AG09319 (cell line): ENCODE measurements around the gene DMAC2.
A peak's percentile ranks its signal among the peaks of the same experiment; 100 is the strongest.
"Not testable (repeated sequence)": the region's sequence is repeated elsewhere in the genome, so short reads cannot be mapped to it uniquely, and the experiment has no call there.

Experiments used
- DNase-seq: peaks from one replicate; pipeline ENCODE4 v3.0.0-alpha.2; 2010; ENCODE audit warnings: low read depth; ENCODE audit errors: extremely low read depth
- CTCF ChIP-seq: IDR thresholded peaks from 2 replicates; pipeline ENCODE4 v1.5.1; 2011; ENCODE audit warnings: low read depth, mild to moderate bottlenecking, inconsistent platforms, low read length, moderate library complexity

Gene DMAC2

GRCh38 chr19:41397086-41398049 lies 42.3 kb downstream of the DMAC2 start, which contains the start of the genes BCKDHA and EXOSC5:
BCKDHA (plus strand) TSS chr19:41397818; CDS start chr19:41397828, 10 bp downstream.
EXOSC5 (minus strand) TSS chr19:41397359; CDS start chr19:41397328, 31 bp downstream.
- DNase-seq, result peak; percentile 99
- TF ChIP-seq CTCF, result no peak

- TF ChIP-seq CTCF, result no peak
- DNase-seq, result no peak
Observed at GRCh38 chr19:41395355-41395754, 44.4 kb downstream of the DMAC2 start.

GRCh38 chr19:41392775-41393174 lies 46.9 kb downstream of the DMAC2 start:
- no peak for DNase-seq
- TF ChIP-seq CTCF, result no peak

- DNase-seq, result no peak
- TF ChIP-seq CTCF, result no peak
Observed at GRCh38 chr19:41391618-41392017, 48.1 kb downstream of the DMAC2 start.

- TF ChIP-seq CTCF, result no peak
- no peak for DNase-seq
Observed at GRCh38 chr19:41386442-41386841, 53.3 kb downstream of the DMAC2 start.

- no peak for TF ChIP-seq CTCF
- no peak for DNase-seq
Observed at GRCh38 chr19:41384351-41384750, 55.4 kb downstream of the DMAC2 start.

- DNase-seq, result not testable (repeated sequence)
Observed at GRCh38 chr19:41381536-41381935, 58.2 kb downstream of the DMAC2 start.
